Measurements from ENCODE around the gene GNG2. TPM values are rescaled to one million over a fixed set of nuclear protein-coding genes. Genes with fewer than 3 reads are reported as not detected.

Gene GNG2
- total RNA-seq, 1 experiment from 2014 or later = 0.33 TPM

GRCh38 chr14:51865953-51866747 lies 5.7 kb downstream of the GNG2 start:
- CTCF ChIA-PET = interaction anchor here (0.6 kb wide), 1 partner anchor 341 kb away, joined by 4 read pairs; no protein-coding TSS in a partner anchor

GRCh38 chr14:51867741-51868140 lies 7.3 kb downstream of the GNG2 start:
- BruUV-seq (replicated peaks) = no TSS peak
- Histone ChIP-seq H3K4me3 (no peak overlapping the region), H3K4me2 (no peak overlapping the region), H3K9me3 (ENCODE audit: insufficient read depth, low read depth) (no peaks in the 10 kb centered on the region), H3F3A (ENCODE audit: insufficient read depth, low read depth) (peaks cover 5% of the 10 kb centered on the region; the same call in 1 of the 2 replicates), H2AFZ (no peak overlapping the region), H3K9me2 (ENCODE audit: insufficient read depth) (no peaks in the 10 kb centered on the region), H3K4me1 (replicated peaks; ENCODE audit: insufficient read depth) (peaks cover 17% of the 10 kb centered on the region), H3K79me2 (ENCODE audit: low read depth) (no peaks in the 10 kb centered on the region), H3K27me3 (ENCODE audit: insufficient read depth, low read depth) (no peaks in the 10 kb centered on the region), H3K27ac (no peak overlapping the region), H3K36me3 (ENCODE audit: low read depth) (no peaks in the 10 kb centered on the region), H4K20me1 (ENCODE audit: insufficient read depth) (no peaks in the 10 kb centered on the region)
- ChIA-PET CTCF (interaction anchor here (0.6 kb wide), 1 partner anchor 344 kb away, joined by 3 read pairs; no protein-coding TSS in a partner anchor), POLR2A (ENCODE audit: unreplicated experiment) (no interaction called here)
- intact Hi-C loops (cut with micrococcal nuclease; ENCODE audit: unreplicated experiment) = no loop called here
- TF ChIP-seq CTCF (conservative IDR thresholded peaks at IDR 0.05) (no peak), EZH2 (IDR thresholded peaks at IDR 0.05; ENCODE audit: low read depth) (no peak)
- DNase-seq = no peak

More at GRCh38 chr14:51865953-51866747, 5.7 kb downstream of the GNG2 start:
- POLR2A ChIA-PET (ENCODE audit: unreplicated experiment) = interaction anchor here (0.6 kb wide), 1 partner anchor 70 kb away, joined by 33 read pairs; no protein-coding TSS in a partner anchor
- H3K4me3 ChIP-seq = no peak overlapping the region
- no peaks in the 10 kb centered on the region for H3K27me3 ChIP-seq (ENCODE audit: insufficient read depth, low read depth)
- H3K9me3 ChIP-seq (ENCODE audit: insufficient read depth, low read depth) = no peaks in the 10 kb centered on the region
- H3K79me2 ChIP-seq (ENCODE audit: low read depth) = no peaks in the 10 kb centered on the region
- no peaks in the 10 kb centered on the region for H4K20me1 ChIP-seq (ENCODE audit: insufficient read depth)
- no peak overlapping the region for H2AFZ ChIP-seq
- no peak overlapping the region for H3K27ac ChIP-seq
- no peak for DNase-seq
- H3K4me1 ChIP-seq (replicated peaks; ENCODE audit: insufficient read depth) = peaks cover 10% of the 10 kb centered on the region; the same call in 1 of the 2 replicates
- intact Hi-C loops (cut with micrococcal nuclease; ENCODE audit: unreplicated experiment) = no loop called here
- no peaks in the 10 kb centered on the region for H3K9me2 ChIP-seq (ENCODE audit: insufficient read depth)
- no peaks in the 10 kb centered on the region for H3F3A ChIP-seq (ENCODE audit: insufficient read depth, low read depth)
- no peaks in the 10 kb centered on the region for H3K36me3 ChIP-seq (ENCODE audit: low read depth)
- no peak overlapping the region for H3K4me2 ChIP-seq
- no TSS peak for BruUV-seq (replicated peaks)
- no peak for TF ChIP-seq CTCF (conservative IDR thresholded peaks at IDR 0.05)
- no peak for TF ChIP-seq EZH2 (IDR thresholded peaks at IDR 0.05; ENCODE audit: low read depth)

- no peak for DNase-seq
- Histone ChIP-seq H3K4me1 (replicated peaks; ENCODE audit: insufficient read depth) (peaks cover 22% of the 10 kb centered on the region), H3K27me3 (ENCODE audit: insufficient read depth, low read depth) (no peaks in the 10 kb centered on the region), H3K36me3 (ENCODE audit: low read depth) (no peaks in the 10 kb centered on the region), H3K9me3 (ENCODE audit: insufficient read depth, low read depth) (no peaks in the 10 kb centered on the region), H3F3A (ENCODE audit: insufficient read depth, low read depth) (peaks cover 8% of the 10 kb centered on the region; the same call in 1 of the 2 replicates), H2AFZ (no peak overlapping the region), H3K9me2 (ENCODE audit: insufficient read depth) (no peaks in the 10 kb centered on the region), H4K20me1 (ENCODE audit: insufficient read depth) (no peaks in the 10 kb centered on the region), H3K79me2 (ENCODE audit: low read depth) (no peaks in the 10 kb centered on the region), H3K4me2 (no peak overlapping the region), H3K4me3 (no peak overlapping the region), H3K27ac (no peak overlapping the region)
- intact Hi-C loops (cut with micrococcal nuclease; ENCODE audit: unreplicated experiment) = no loop called here
- ChIA-PET CTCF (no interaction called here), POLR2A (ENCODE audit: unreplicated experiment) (no interaction called here)
- TF ChIP-seq CTCF (conservative IDR thresholded peaks at IDR 0.05) (no peak), EZH2 (IDR thresholded peaks at IDR 0.05; ENCODE audit: low read depth) (no peak)
- BruUV-seq (replicated peaks) = no TSS peak
These were observed 8.0 kb downstream of the GNG2 start for GRCh38 chr14:51868405-51868804.

All from PC-9 (cell line).